Loucy (cell line): ENCODE results near the gene TRAF6.
"Not testable (repeated sequence)": the region's sequence is repeated elsewhere in the genome, so short reads cannot be mapped to it uniquely, and the experiment has no call there.

Experiments used
- H2AFZ ChIP-seq: fragments of 200-600 bp; sonication (generic); 2 replicates; pipeline ENCODE4 v1.6.0; 2016; ENCODE audit warnings: antibody characterized with exemption, mild to moderate bottlenecking, low read length, moderate library complexity
- H3F3A ChIP-seq: fragments of 200-600 bp; 2 replicates; pipeline ENCODE4 v1.6.0; 2016; ENCODE audit warnings: antibody characterized with exemption, low read depth, mild to moderate bottlenecking
- H3K27me3 ChIP-seq: fragments of 200-600 bp; sonication (generic); 2 replicates; pipeline ENCODE4 v1.6.1; 2014; ENCODE audit warnings: low read length, mild to moderate bottlenecking; ENCODE audit not compliant: insufficient read depth, poor library complexity, severe bottlenecking
- H3K36me3 ChIP-seq: fragments of 200-600 bp; sonication (generic); 2 replicates; pipeline ENCODE4 v1.6.1; 2016; ENCODE audit warnings: low read length; ENCODE audit not compliant: insufficient read depth
- H3K4me1 ChIP-seq: fragments of 200-600 bp; sonication (generic); 2 replicates; pipeline ENCODE4 v1.5.1; 2014; ENCODE audit warnings: low read length, mild to moderate bottlenecking; ENCODE audit not compliant: insufficient read depth, poor library complexity, severe bottlenecking
- H3K4me2 ChIP-seq: fragments of 200-600 bp; sonication (generic); 2 replicates; pipeline ENCODE4 v1.6.0; 2014; ENCODE audit warnings: antibody characterized with exemption, low read length, low read depth, mild to moderate bottlenecking; ENCODE audit not compliant: poor library complexity, severe bottlenecking
- H3K4me3 ChIP-seq: fragments of 200-600 bp; sonication (generic); 2 replicates; pipeline ENCODE4 v1.5.1; 2014; ENCODE audit warnings: low read length, mild to moderate bottlenecking, mixed read lengths; ENCODE audit not compliant: poor library complexity, severe bottlenecking
- H3K79me2 ChIP-seq: fragments of 200-600 bp; sonication (generic); 2 replicates; pipeline ENCODE4 v1.6.1; 2014; ENCODE audit warnings: low read length; ENCODE audit not compliant: insufficient read depth
- H3K9ac ChIP-seq: fragments of 200-600 bp; sonication (generic); 2 replicates; pipeline ENCODE4 v1.6.0; 2014; ENCODE audit warnings: mild to moderate bottlenecking, low read depth, low read length, moderate library complexity; ENCODE audit not compliant: poor library complexity, severe bottlenecking
- H3K9me2 ChIP-seq: fragments of 200-600 bp; sonication (generic); replicated peaks from 2 replicates; pipeline ENCODE4 v1.6.1; 2016; ENCODE audit warnings: low read depth, low read length, mixed read lengths
- H3K9me3 ChIP-seq: fragments of 200-600 bp; sonication (generic); 2 replicates; pipeline ENCODE4 v1.6.1; 2014; ENCODE audit warnings: mild to moderate bottlenecking, antibody characterized with exemption, low read length, low read depth; ENCODE audit not compliant: insufficient read depth
- H4K20me1 ChIP-seq: fragments of 200-600 bp; sonication (generic); 2 replicates; pipeline ENCODE4 v1.6.0; 2014; ENCODE audit warnings: antibody characterized with exemption, low read length, mild to moderate bottlenecking; ENCODE audit not compliant: insufficient read depth, poor library complexity, severe bottlenecking
- EZH2phosphoT487 ChIP-seq: fragments of 200-600 bp; IDR thresholded peaks from 2 replicates; pipeline ENCODE4 v1.6.1; 2018; ENCODE audit warnings: antibody characterized with exemption, mild to moderate bottlenecking, moderate library complexity, borderline replicate concordance
- TF ChIP-seq, protein P1 (sequence below): fragments of 200-600 bp; sonication (generic); conservative IDR thresholded peaks from 2 replicates; pipeline ENCODE4 v1.5.1; 2014; ENCODE audit warnings: mild to moderate bottlenecking, antibody characterized with exemption, low read length

Gene TRAF6, protein sequence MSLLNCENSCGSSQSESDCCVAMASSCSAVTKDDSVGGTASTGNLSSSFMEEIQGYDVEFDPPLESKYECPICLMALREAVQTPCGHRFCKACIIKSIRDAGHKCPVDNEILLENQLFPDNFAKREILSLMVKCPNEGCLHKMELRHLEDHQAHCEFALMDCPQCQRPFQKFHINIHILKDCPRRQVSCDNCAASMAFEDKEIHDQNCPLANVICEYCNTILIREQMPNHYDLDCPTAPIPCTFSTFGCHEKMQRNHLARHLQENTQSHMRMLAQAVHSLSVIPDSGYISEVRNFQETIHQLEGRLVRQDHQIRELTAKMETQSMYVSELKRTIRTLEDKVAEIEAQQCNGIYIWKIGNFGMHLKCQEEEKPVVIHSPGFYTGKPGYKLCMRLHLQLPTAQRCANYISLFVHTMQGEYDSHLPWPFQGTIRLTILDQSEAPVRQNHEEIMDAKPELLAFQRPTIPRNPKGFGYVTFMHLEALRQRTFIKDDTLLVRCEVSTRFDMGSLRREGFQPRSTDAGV

GRCh38 chr11:36509694-36510593 is at the start of gene TRAF6:
Gene TRAF6, minus strand, starts transcription at chr11:36510272. Its CDS starts 8,757 bp downstream, at chr11:36501515.
- Histone ChIP-seq H3K27me3 (no peaks in the 10 kb centered on the region), H3K9me3 (peaks cover 4% of the 10 kb centered on the region; the same call in 1 of the 2 replicates), H4K20me1 (peaks cover 32% of the 10 kb centered on the region), H3K4me2 (peak within 1 kb of the TSS; percentile 79), H3K36me3 (no peaks in the 10 kb centered on the region), H3K4me3 (peak within 1 kb of the TSS; percentile 80), H3K4me1 (peaks cover 39% of the 10 kb centered on the region), H3K79me2 (peaks cover 40% of the 10 kb centered on the region), H3K9me2 (no peaks in the 10 kb centered on the region), H2AFZ (peak within 1 kb of the TSS; percentile 97), H3K9ac (peak within 1 kb of the TSS; percentile 81), H3F3A (0 out of 2 replicates have a peak, but pooled peaks cover 5% of the 10 kb centered on the region)
- TF ChIP-seq EZH2phosphoT487, result no peak
- TF ChIP-seq, protein P1, sequence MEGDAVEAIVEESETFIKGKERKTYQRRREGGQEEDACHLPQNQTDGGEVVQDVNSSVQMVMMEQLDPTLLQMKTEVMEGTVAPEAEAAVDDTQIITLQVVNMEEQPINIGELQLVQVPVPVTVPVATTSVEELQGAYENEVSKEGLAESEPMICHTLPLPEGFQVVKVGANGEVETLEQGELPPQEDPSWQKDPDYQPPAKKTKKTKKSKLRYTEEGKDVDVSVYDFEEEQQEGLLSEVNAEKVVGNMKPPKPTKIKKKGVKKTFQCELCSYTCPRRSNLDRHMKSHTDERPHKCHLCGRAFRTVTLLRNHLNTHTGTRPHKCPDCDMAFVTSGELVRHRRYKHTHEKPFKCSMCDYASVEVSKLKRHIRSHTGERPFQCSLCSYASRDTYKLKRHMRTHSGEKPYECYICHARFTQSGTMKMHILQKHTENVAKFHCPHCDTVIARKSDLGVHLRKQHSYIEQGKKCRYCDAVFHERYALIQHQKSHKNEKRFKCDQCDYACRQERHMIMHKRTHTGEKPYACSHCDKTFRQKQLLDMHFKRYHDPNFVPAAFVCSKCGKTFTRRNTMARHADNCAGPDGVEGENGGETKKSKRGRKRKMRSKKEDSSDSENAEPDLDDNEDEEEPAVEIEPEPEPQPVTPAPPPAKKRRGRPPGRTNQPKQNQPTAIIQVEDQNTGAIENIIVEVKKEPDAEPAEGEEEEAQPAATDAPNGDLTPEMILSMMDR, result peak; percentile 71

DNA sequence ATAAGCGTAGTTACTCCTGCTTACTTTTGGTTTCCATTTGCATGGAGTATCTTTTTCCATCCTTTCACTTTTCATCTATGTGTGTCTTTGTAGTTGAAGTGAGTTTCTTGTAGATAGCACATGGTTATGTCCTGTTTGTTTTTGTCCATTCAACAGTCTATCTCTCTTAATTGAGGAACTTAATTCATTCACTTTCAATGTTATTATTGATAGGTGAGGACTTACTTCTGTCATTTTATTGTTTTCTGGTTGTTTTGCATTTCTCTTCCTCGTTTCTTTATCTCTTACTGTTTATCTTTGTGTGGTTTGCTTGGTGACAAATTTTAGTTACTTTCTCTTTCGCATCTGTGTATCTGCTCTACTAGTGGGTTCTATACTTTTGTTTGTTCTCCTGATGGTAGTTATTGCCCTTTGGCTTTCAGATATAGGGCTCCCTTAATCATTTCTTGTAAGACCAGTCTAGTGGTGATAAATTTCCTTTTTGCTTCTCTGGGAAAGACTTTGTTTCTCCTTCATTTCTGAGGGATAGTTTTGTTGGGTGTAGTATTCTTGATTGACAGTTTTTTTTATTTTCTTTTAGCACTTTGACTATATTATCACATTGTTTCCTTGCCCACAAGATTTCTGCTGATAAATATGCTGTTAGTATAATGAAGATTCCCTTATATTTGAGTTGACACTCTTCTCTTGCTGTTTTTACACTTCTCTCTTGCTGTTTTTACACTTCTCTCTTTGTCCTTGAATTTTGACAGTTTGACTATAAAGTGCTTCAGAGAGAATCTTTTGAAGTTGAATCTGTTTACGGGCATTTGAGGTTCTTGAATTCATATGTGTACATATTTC is 48.7 kb upstream of the TRAF6 start:
- Histone ChIP-seq H3K9ac (no peak overlapping the region), H3K4me2 (peak overlapping the region; percentile 3), H3K27me3 (no peaks in the 10 kb centered on the region), H3K9me2 (no peaks in the 10 kb centered on the region), H2AFZ (peak overlapping the region; percentile 13; the same call in 1 of the 2 replicates), H3K36me3 (no peaks in the 10 kb centered on the region), H4K20me1 (no peaks in the 10 kb centered on the region), H3K4me1 (peaks cover 8% of the 10 kb centered on the region), H3F3A (no peaks in the 10 kb centered on the region; the same call in 1 of the 2 replicates), H3K4me3 (no peak overlapping the region), H3K79me2 (no peaks in the 10 kb centered on the region), H3K9me3 (peaks cover 21% of the 10 kb centered on the region; the same call in 1 of the 2 replicates)
- TF ChIP-seq, protein P1, result no peak
- no peak for TF ChIP-seq EZH2phosphoT487

DNA sequence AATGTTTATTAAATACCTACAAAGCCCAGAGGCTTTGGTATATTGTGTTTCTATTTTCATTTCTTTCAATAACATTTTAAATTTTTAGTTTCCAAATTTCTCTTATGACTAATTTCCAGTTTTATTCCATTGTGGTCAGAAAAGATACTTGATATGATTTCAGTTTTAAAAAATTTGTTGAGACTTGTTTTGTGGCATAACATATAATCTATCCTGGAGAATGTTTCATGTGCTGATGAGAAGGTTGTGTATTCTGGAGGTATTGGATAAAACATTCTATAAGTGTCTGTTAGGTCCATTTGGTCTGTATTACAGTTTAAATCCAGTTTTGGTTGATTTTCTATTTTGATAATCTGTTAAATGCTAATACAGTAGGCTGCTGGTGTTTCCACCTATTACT is 47.9 kb upstream of the TRAF6 start:
- Histone ChIP-seq H2AFZ (no peak overlapping the region), H3K27me3 (no peaks in the 10 kb centered on the region), H3F3A (no peaks in the 10 kb centered on the region; the same call in 1 of the 2 replicates), H3K4me3 (no peak overlapping the region), H3K36me3 (no peaks in the 10 kb centered on the region), H3K79me2 (no peaks in the 10 kb centered on the region), H3K9me3 (peaks cover 21% of the 10 kb centered on the region; the same call in 1 of the 2 replicates), H3K4me2 (no peak overlapping the region), H3K4me1 (peaks cover 8% of the 10 kb centered on the region), H3K9ac (no peak overlapping the region), H3K9me2 (no peaks in the 10 kb centered on the region), H4K20me1 (no peaks in the 10 kb centered on the region)
- TF ChIP-seq, protein P1, result no peak
- TF ChIP-seq EZH2phosphoT487, result no peak

GRCh38 chr11:36557390-36557789 is 47.3 kb upstream of the TRAF6 start:
- not testable (repeated sequence) for H3K4me1 ChIP-seq, H4K20me1 ChIP-seq, H3K79me2 ChIP-seq, H3K27me3 ChIP-seq, H3K9ac ChIP-seq, H3K9me2 ChIP-seq, H3F3A ChIP-seq, H3K36me3 ChIP-seq, H3K4me2 ChIP-seq, H3K4me3 ChIP-seq, H2AFZ ChIP-seq
- H3K9me3 ChIP-seq, result peaks cover 21% of the 10 kb centered on the region; the same call in 1 of the 2 replicates
